HUES6 (cell line): ENCODE data around the gene SENP8.

Experiments used
- H3K27ac ChIP-seq: 2 replicates; pipeline ENCODE4 v1.7.0; 2013; ENCODE audit warnings: low read depth, mild to moderate bottlenecking, low read length, inconsistent platforms
- H3K27me3 ChIP-seq: 2 replicates; pipeline ENCODE4 v1.6.1; 2013; ENCODE audit warnings: low read length; ENCODE audit not compliant: control insufficient read depth, insufficient read depth
- H3K36me3 ChIP-seq: 2 replicates; pipeline ENCODE4 v1.6.1; 2013; ENCODE audit warnings: low read length; ENCODE audit not compliant: control insufficient read depth, insufficient read depth
- H3K4me1 ChIP-seq: 2 replicates; pipeline ENCODE4 v1.6.1; 2013; ENCODE audit warnings: low read length; ENCODE audit not compliant: control insufficient read depth, insufficient read depth
- H3K4me3 ChIP-seq: 2 replicates; pipeline ENCODE4 v1.5.1; 2013; ENCODE audit warnings: low read depth, low read length
- H3K9ac ChIP-seq: one replicate; pipeline ENCODE4 v1.6.1; 2013; ENCODE audit warnings: mild to moderate bottlenecking, low read length
- H3K9me3 ChIP-seq: 2 replicates; pipeline ENCODE4 v1.6.1; 2013; ENCODE audit warnings: low read depth, low read length; ENCODE audit not compliant: control insufficient read depth, insufficient read depth

Gene SENP8

GRCh38 chr15:72136170-72137051 lies 18.2 kb downstream of the SENP8 start:
- Histone ChIP-seq H3K9me3 (no peaks in the 10 kb centered on the region), H3K9ac (no peak overlapping the region), H3K36me3 (no peaks in the 10 kb centered on the region), H3K4me3 (no peak overlapping the region), H3K27me3 (no peaks in the 10 kb centered on the region), H3K4me1 (no peaks in the 10 kb centered on the region), H3K27ac (no peak overlapping the region)

- Histone ChIP-seq H3K27me3 (no peaks in the 10 kb centered on the region), H3K27ac (no peak overlapping the region), H3K4me3 (no peak overlapping the region)
Measured at GRCh38 chr15:72139667-72140066, 21.5 kb downstream of the SENP8 start.

GRCh38 chr15:72140088-72140487 lies 21.9 kb downstream of the SENP8 start:
- no peaks in the 10 kb centered on the region for H3K4me1 ChIP-seq
- no peaks in the 10 kb centered on the region for H3K27me3 ChIP-seq
- no peak overlapping the region for H3K27ac ChIP-seq
- H3K36me3 ChIP-seq: no peaks in the 10 kb centered on the region
- H3K9me3 ChIP-seq: no peaks in the 10 kb centered on the region
- H3K4me3 ChIP-seq: no peak overlapping the region
- no peak overlapping the region for H3K9ac ChIP-seq

More at GRCh38 chr15:72139667-72140066, 21.5 kb downstream of the SENP8 start:
- Histone ChIP-seq H3K36me3 (no peaks in the 10 kb centered on the region), H3K9ac (no peak overlapping the region), H3K9me3 (no peaks in the 10 kb centered on the region), H3K4me1 (no peaks in the 10 kb centered on the region)

- Histone ChIP-seq H3K4me3 (no peak overlapping the region), H3K27ac (no peak overlapping the region), H3K9me3 (no peaks in the 10 kb centered on the region), H3K4me1 (no peaks in the 10 kb centered on the region), H3K27me3 (no peaks in the 10 kb centered on the region), H3K9ac (no peak overlapping the region), H3K36me3 (no peaks in the 10 kb centered on the region)
Measured at GRCh38 chr15:72141171-72142084, 23.2 kb downstream of the SENP8 start.

- H3K9me3 ChIP-seq: no peaks in the 10 kb centered on the region
- no peaks in the 10 kb centered on the region for H3K4me1 ChIP-seq
- no peak overlapping the region for H3K4me3 ChIP-seq
- no peak overlapping the region for H3K27ac ChIP-seq
- no peak overlapping the region for H3K9ac ChIP-seq
- H3K27me3 ChIP-seq: no peaks in the 10 kb centered on the region
- H3K36me3 ChIP-seq: no peaks in the 10 kb centered on the region
Measured at GRCh38 chr15:72146221-72146620, 28.0 kb downstream of the SENP8 start.

GRCh38 chr15:72146934-72147333 lies 28.7 kb downstream of the SENP8 start:
- Histone ChIP-seq H3K9me3 (no peaks in the 10 kb centered on the region), H3K4me3 (no peak overlapping the region), H3K4me1 (no peaks in the 10 kb centered on the region), H3K27me3 (no peaks in the 10 kb centered on the region), H3K36me3 (no peaks in the 10 kb centered on the region), H3K9ac (no peak overlapping the region), H3K27ac (no peak overlapping the region)

GRCh38 chr15:72147418-72147817 lies 29.2 kb downstream of the SENP8 start:
- Histone ChIP-seq H3K9me3 (no peaks in the 10 kb centered on the region), H3K4me1 (no peaks in the 10 kb centered on the region), H3K36me3 (no peaks in the 10 kb centered on the region), H3K27me3 (no peaks in the 10 kb centered on the region), H3K9ac (no peak overlapping the region), H3K27ac (no peak overlapping the region), H3K4me3 (no peak overlapping the region)

GRCh38 chr15:72153269-72154000 lies 35.2 kb downstream of the SENP8 start:
- peaks cover 10% of the 10 kb centered on the region; the same call in 1 of the 2 replicates for H3K4me1 ChIP-seq
- no peaks in the 10 kb centered on the region for H3K36me3 ChIP-seq
- no peak overlapping the region for H3K9ac ChIP-seq
- no peak overlapping the region for H3K27ac ChIP-seq
- no peak overlapping the region for H3K4me3 ChIP-seq
- no peaks in the 10 kb centered on the region for H3K9me3 ChIP-seq
- peaks cover 6% of the 10 kb centered on the region; the same call in 1 of the 2 replicates for H3K27me3 ChIP-seq

- no peak overlapping the region for H3K4me3 ChIP-seq
- peaks cover 10% of the 10 kb centered on the region; the same call in 1 of the 2 replicates for H3K4me1 ChIP-seq
- H3K9me3 ChIP-seq: no peaks in the 10 kb centered on the region
- H3K27me3 ChIP-seq: peaks cover 6% of the 10 kb centered on the region; the same call in 1 of the 2 replicates
- no peak overlapping the region for H3K27ac ChIP-seq
- no peak overlapping the region for H3K9ac ChIP-seq
- H3K36me3 ChIP-seq: no peaks in the 10 kb centered on the region
Measured at GRCh38 chr15:72154316-72154715, 36.1 kb downstream of the SENP8 start.

GRCh38 chr15:72155003-72155621 lies 36.9 kb downstream of the SENP8 start:
- no peak overlapping the region for H3K27ac ChIP-seq
- peaks cover 10% of the 10 kb centered on the region; the same call in 1 of the 2 replicates for H3K4me1 ChIP-seq
- no peaks in the 10 kb centered on the region for H3K36me3 ChIP-seq
- no peak overlapping the region for H3K4me3 ChIP-seq
- H3K27me3 ChIP-seq: peaks cover 6% of the 10 kb centered on the region; the same call in 1 of the 2 replicates
- H3K9me3 ChIP-seq: no peaks in the 10 kb centered on the region
- H3K9ac ChIP-seq: no peak overlapping the region
